Inferior parietal cortex (tissue), 1 donor: ENCODE results near the gene IL1RAPL2.
"Not testable (repeated sequence)": the region's sequence is repeated elsewhere in the genome, so short reads cannot be mapped to it uniquely, and the experiment has no call there.

Experiments
- DNase-seq: peaks from one replicate; pipeline ENCODE4 v3.0.0-alpha.2; 2016; ENCODE audit errors: extremely low spot score

The IL1RAPL2 gene

GRCh38 chrX:104670051-104670450, 104.1 kb downstream of the IL1RAPL2 start:
- DNase-seq = no peak

GRCh38 chrX:104677517-104677916, 111.5 kb downstream of the IL1RAPL2 start:
- not testable (repeated sequence) for DNase-seq

- DNase-seq = no peak
Observed at GRCh38 chrX:104679175-104679574, 113.2 kb downstream of the IL1RAPL2 start.

- DNase-seq = no peak
Observed at GRCh38 chrX:104681214-104681613, 115.2 kb downstream of the IL1RAPL2 start.

- no peak for DNase-seq
Observed at GRCh38 chrX:104684077-104684476, 118.1 kb downstream of the IL1RAPL2 start.

- no peak for DNase-seq
Observed at GRCh38 chrX:104695593-104695992, 129.6 kb downstream of the IL1RAPL2 start.

- DNase-seq = no peak
Observed at GRCh38 chrX:104696667-104697066, 130.7 kb downstream of the IL1RAPL2 start.

- no peak for DNase-seq
Observed at GRCh38 chrX:104697294-104697693, 131.3 kb downstream of the IL1RAPL2 start.

- no peak for DNase-seq
Observed at GRCh38 chrX:104707042-104707441, 141.0 kb downstream of the IL1RAPL2 start.

- DNase-seq = no peak
Observed at GRCh38 chrX:104707572-104707971, 141.6 kb downstream of the IL1RAPL2 start.

- DNase-seq = no peak
Observed at GRCh38 chrX:104712515-104712914, 146.5 kb downstream of the IL1RAPL2 start.

GRCh38 chrX:104721854-104722253, 155.9 kb downstream of the IL1RAPL2 start:
- no peak for DNase-seq

- DNase-seq = no peak
Observed at GRCh38 chrX:104728456-104728855, 162.5 kb downstream of the IL1RAPL2 start.

- no peak for DNase-seq
Observed at GRCh38 chrX:104742355-104742754, 176.4 kb downstream of the IL1RAPL2 start.

GRCh38 chrX:104745152-104745551, 179.2 kb downstream of the IL1RAPL2 start:
- no peak for DNase-seq

GRCh38 chrX:104749951-104750610, 184.1 kb downstream of the IL1RAPL2 start:
- peak; percentile 11 for DNase-seq

GRCh38 chrX:104762641-104763040, 196.6 kb downstream of the IL1RAPL2 start:
- DNase-seq = no peak

- DNase-seq = no peak
Observed at GRCh38 chrX:104789784-104790183, 223.8 kb downstream of the IL1RAPL2 start.

- DNase-seq = no peak
Observed at GRCh38 chrX:104795804-104796203, 229.8 kb downstream of the IL1RAPL2 start.

- no peak for DNase-seq
Observed at GRCh38 chrX:104803219-104803618, 237.2 kb downstream of the IL1RAPL2 start.

GRCh38 chrX:104806346-104806745, 240.3 kb downstream of the IL1RAPL2 start:
- no peak for DNase-seq

GRCh38 chrX:104833401-104833800, 267.4 kb downstream of the IL1RAPL2 start:
- DNase-seq = no peak

- DNase-seq = no peak
Observed at GRCh38 chrX:104842646-104843045, 276.6 kb downstream of the IL1RAPL2 start.

GRCh38 chrX:104852241-104852640, 286.2 kb downstream of the IL1RAPL2 start:
- DNase-seq = no peak
